ENCODE data around the gene PIGP. TPM values are rescaled to one million over a fixed set of nuclear protein-coding genes. Genes with fewer than 3 reads are reported as not detected.

The PIGP gene
- total and polyA plus RNA-seq, 2 donors (not counting 3 experiments of a cell fraction or from before 2014, with no cell fraction given) = 11.4 to 18.9 TPM

DNA sequence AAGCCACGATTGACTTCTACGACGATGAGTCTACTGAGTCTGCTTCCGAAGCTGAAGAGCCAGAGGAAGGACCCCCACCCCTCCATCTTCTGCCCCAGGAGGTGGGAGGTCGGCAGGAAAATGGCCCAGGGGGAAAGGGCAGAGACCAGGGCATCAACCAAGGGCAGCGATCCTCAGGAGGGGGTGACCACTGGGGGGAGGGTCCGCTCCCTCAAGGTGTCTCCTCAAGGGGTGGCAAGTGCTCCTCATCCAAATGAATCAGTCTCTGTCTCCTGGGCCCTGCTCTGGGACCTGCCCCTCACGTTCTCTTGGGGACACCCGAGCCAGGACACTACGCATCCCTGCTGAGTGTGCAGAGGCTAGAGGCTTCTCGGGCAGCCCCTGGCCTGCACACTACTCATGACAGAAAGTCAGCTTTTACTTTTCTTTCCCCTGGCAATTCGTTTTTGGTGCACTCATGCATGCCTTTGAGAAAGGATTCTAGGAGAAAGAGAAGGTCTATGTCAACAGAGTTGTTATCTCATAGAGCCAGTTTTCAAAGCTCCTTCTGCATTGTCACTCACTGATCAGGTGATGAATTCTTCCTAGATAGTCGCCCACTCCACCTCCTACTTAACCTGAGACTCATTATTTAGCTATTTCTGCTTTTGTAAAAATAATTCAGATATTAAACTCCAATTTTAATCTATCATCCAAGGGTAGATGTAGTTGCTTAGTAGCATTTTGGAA is 54.8 kb downstream of the PIGP start:
- H3K4me2 ChIP-seq (ENCODE audit: insufficient read depth, low read length) = no peak overlapping the region
- no peaks in the 10 kb centered on the region for H3K36me3 ChIP-seq (ENCODE audit: control insufficient read depth in 2 of 2, extremely low read depth in 1 of 2, insufficient read depth in 2 of 2, low read length in 2 of 2)
- intact Hi-C loops (cut with micrococcal nuclease) = no loop called here
- no peaks in the 10 kb centered on the region for H3K79me2 ChIP-seq (ENCODE audit: control insufficient read depth, insufficient read depth, low read length)
- no peak overlapping the region for H3K27ac ChIP-seq (ENCODE audit: insufficient read depth, low read depth, low read length)
- no peaks in the 10 kb centered on the region for H3K4me1 ChIP-seq (ENCODE audit: control insufficient read depth, extremely low read depth, insufficient read depth, low read length)
- no peaks in the 10 kb centered on the region for H3K9me1 ChIP-seq (replicated peaks; ENCODE audit: control insufficient read depth, extremely low read depth, insufficient read depth, low read length)
- BruUV-seq (replicated peaks) = no TSS peak
- H2AFZ ChIP-seq (ENCODE audit: low read depth, low read length) = no peak overlapping the region
- no peaks in the 10 kb centered on the region for H4K20me1 ChIP-seq (replicated peaks; ENCODE audit: control insufficient read depth, extremely low read depth, insufficient read depth, low read length)
- no peak for FAIRE-seq
- ChIA-PET CTCF (interaction anchor here (1.0 to 1.5 kb wide), 3 partner anchors 8 to 41 kb away, joined by 3 to 7 read pairs (median 3); no protein-coding TSS in a partner anchor), POLR2A (no interaction called here)
- H3K9ac ChIP-seq (replicated peaks; ENCODE audit: extremely low read depth, insufficient read depth, low read length) = no peak overlapping the region
- dilution Hi-C loops (cut with MboI; ENCODE audit: extremely low pct_ligation_motif_present, low sequenced_read_pairs) = no loop called here
- H3K27me3 ChIP-seq (ENCODE audit: control insufficient read depth in 2 of 2, insufficient read depth in 2 of 2, low read length in 2 of 2) = no peaks in the 10 kb centered on the region
- no peaks in the 10 kb centered on the region for H3K9me3 ChIP-seq (replicated peaks; ENCODE audit: control insufficient read depth, insufficient read depth, low read length)
- no peak for DNase-seq (ENCODE audit: low read depth, low spot score)
- TF ChIP-seq POLR2A (IDR thresholded peaks at IDR 0.05; ENCODE audit: low read depth, low read length) (no peak), JUN (IDR thresholded peaks at IDR 0.05; ENCODE audit: borderline replicate concordance, insufficient read depth, insufficient read length, low read depth) (no peak), POLR2AphosphoS5 (IDR thresholded peaks at IDR 0.05; ENCODE audit: insufficient read depth, low read depth, low read length) (no peak), EZH2 (IDR thresholded peaks at IDR 0.05; ENCODE audit: borderline replicate concordance, low read depth, low read length, severe bottlenecking) (no peak), FOS (IDR thresholded peaks at IDR 0.05; ENCODE audit: borderline replicate concordance, insufficient read depth, low read length) (no peak), GATA2 (IDR thresholded peaks at IDR 0.05; ENCODE audit: insufficient read depth, insufficient read length, low read depth, low read length) (no peak), MAX (IDR thresholded peaks at IDR 0.05; ENCODE audit: insufficient read depth, insufficient read length) (no peak), MYC (IDR thresholded peaks at IDR 0.05; ENCODE audit: low read depth, low read length) (no peak)
- TF ChIP-seq, protein P1, sequence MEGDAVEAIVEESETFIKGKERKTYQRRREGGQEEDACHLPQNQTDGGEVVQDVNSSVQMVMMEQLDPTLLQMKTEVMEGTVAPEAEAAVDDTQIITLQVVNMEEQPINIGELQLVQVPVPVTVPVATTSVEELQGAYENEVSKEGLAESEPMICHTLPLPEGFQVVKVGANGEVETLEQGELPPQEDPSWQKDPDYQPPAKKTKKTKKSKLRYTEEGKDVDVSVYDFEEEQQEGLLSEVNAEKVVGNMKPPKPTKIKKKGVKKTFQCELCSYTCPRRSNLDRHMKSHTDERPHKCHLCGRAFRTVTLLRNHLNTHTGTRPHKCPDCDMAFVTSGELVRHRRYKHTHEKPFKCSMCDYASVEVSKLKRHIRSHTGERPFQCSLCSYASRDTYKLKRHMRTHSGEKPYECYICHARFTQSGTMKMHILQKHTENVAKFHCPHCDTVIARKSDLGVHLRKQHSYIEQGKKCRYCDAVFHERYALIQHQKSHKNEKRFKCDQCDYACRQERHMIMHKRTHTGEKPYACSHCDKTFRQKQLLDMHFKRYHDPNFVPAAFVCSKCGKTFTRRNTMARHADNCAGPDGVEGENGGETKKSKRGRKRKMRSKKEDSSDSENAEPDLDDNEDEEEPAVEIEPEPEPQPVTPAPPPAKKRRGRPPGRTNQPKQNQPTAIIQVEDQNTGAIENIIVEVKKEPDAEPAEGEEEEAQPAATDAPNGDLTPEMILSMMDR (IDR thresholded peaks at IDR 0.05; ENCODE audit: extremely low read depth in 1 of 2, insufficient read depth in 1 of 2, low read depth in 1 of 2, low read length in 2 of 2) = no peak
- H3K4me3 ChIP-seq (replicated peaks in 1 of 3; ENCODE audit: insufficient read depth in 1 of 3, low read depth in 1 of 3, low read length in 3 of 3) = no peak overlapping the region

Small RNAs within 50 kb of the gene (small RNA-seq; reads per million reads assigned to genes)
- not detected for gene RNU6-696P (ENCODE audit: insufficient read depth, insufficient read length, low read depth, low replicate concordance)

Other genes with a start within 250 kb of the PIGP start
- 13.9 and 17.2 TPM in 2 replicates for gene HLCS, start 106.4 kb downstream of the PIGP start, total RNA-seq
- 4.4 and 6.7 TPM in 2 replicates for gene HLCS, start 106.4 kb downstream of the PIGP start, polyA plus RNA-seq
- gene RIPPLY3, start 66.4 kb downstream of the PIGP start, total RNA-seq = not detected in 2 replicates
- gene RIPPLY3, start 66.4 kb downstream of the PIGP start, polyA plus RNA-seq = 0.03 TPM in 1 of 2 replicates, not detected in the other
- gene TTC3, start 183 bp upstream of the PIGP start, total RNA-seq = 104 and 113 TPM in 2 replicates
- 21.4 and 26.2 TPM in 2 replicates for gene TTC3, start 183 bp upstream of the PIGP start, polyA plus RNA-seq
- 53.7 and 57.3 TPM in 2 replicates for gene VPS26C, start 194.3 kb upstream of the PIGP start, total RNA-seq
- gene VPS26C, start 194.3 kb upstream of the PIGP start, polyA plus RNA-seq = 32.1 and 35.2 TPM in 2 replicates

Data from endothelial cell of umbilical vein (primary cell).